ENCODE results near the gene CR1L.

- TF ChIP-seq GATA3 (IDR thresholded peaks at IDR 0.05; ENCODE audit: low read depth, low read length) (no peak), GATA2 (IDR thresholded peaks at IDR 0.05; ENCODE audit: low read depth, low read length) (no peak)
These were observed 51.0 kb downstream of the CR1L start for GRCh38 chr1:207695891-207696290.

Data from SH-SY5Y (cell line).